GM12801 (cell line): Measurements from ENCODE around the gene PRDM15.

Experiments
- TF ChIP-seq, protein P1 (sequence below): IDR thresholded peaks from one replicate; pipeline ENCODE4 v1.5.1; 2011; ENCODE audit warnings: control low read depth; ENCODE audit not compliant: insufficient read length; ENCODE audit errors: extremely low read depth

The PRDM15 gene, protein sequence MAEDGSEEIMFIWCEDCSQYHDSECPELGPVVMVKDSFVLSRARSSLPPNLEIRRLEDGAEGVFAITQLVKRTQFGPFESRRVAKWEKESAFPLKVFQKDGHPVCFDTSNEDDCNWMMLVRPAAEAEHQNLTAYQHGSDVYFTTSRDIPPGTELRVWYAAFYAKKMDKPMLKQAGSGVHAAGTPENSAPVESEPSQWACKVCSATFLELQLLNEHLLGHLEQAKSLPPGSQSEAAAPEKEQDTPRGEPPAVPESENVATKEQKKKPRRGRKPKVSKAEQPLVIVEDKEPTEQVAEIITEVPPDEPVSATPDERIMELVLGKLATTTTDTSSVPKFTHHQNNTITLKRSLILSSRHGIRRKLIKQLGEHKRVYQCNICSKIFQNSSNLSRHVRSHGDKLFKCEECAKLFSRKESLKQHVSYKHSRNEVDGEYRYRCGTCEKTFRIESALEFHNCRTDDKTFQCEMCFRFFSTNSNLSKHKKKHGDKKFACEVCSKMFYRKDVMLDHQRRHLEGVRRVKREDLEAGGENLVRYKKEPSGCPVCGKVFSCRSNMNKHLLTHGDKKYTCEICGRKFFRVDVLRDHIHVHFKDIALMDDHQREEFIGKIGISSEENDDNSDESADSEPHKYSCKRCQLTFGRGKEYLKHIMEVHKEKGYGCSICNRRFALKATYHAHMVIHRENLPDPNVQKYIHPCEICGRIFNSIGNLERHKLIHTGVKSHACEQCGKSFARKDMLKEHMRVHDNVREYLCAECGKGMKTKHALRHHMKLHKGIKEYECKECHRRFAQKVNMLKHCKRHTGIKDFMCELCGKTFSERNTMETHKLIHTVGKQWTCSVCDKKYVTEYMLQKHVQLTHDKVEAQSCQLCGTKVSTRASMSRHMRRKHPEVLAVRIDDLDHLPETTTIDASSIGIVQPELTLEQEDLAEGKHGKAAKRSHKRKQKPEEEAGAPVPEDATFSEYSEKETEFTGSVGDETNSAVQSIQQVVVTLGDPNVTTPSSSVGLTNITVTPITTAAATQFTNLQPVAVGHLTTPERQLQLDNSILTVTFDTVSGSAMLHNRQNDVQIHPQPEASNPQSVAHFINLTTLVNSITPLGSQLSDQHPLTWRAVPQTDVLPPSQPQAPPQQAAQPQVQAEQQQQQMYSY

DNA sequence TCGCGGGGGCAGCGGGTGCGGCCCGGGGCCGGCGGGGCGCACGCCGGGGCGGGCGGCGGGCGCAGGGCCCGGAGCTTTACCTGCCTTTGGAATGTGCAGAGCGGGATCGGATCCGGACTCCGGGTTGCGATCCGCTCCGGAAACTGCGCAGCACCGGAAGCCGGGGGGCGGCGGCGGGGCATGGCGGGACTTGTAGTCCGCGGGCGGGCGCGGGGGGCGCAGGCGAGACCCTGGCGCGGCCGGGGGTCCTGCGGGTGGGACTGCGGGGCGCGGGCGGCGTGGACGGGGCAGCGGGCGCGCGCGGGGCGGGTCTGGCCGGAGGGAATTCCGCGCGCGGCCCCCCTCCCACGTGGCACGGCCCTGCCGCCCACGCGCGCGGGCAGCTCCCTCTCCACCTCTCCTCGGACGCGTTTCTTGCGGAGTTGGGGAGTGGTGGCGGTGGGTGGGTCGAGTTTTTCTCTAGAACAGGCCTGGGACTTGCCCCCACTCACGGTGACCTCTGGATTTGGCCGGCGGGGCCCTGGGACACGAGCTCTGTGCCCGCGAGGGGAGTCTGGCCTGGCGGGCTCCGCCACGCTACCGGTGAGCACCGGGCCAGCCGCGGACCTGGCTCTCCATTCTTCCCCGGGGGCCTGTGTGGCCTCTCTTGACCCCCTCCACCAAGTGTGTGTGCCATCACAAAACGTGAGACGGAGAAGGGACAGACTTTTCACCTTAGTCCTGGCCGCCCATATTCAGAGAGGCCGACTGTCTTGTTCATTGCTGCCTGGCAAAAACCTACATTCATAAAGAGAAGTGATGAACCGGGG is at the start of gene PRDM15:
Gene PRDM15, minus strand, starts transcription at position 155 of the 809 bp plus-strand sequence. CDS start 18,981 bp downstream, outside the sequence.
- TF ChIP-seq, protein P1, sequence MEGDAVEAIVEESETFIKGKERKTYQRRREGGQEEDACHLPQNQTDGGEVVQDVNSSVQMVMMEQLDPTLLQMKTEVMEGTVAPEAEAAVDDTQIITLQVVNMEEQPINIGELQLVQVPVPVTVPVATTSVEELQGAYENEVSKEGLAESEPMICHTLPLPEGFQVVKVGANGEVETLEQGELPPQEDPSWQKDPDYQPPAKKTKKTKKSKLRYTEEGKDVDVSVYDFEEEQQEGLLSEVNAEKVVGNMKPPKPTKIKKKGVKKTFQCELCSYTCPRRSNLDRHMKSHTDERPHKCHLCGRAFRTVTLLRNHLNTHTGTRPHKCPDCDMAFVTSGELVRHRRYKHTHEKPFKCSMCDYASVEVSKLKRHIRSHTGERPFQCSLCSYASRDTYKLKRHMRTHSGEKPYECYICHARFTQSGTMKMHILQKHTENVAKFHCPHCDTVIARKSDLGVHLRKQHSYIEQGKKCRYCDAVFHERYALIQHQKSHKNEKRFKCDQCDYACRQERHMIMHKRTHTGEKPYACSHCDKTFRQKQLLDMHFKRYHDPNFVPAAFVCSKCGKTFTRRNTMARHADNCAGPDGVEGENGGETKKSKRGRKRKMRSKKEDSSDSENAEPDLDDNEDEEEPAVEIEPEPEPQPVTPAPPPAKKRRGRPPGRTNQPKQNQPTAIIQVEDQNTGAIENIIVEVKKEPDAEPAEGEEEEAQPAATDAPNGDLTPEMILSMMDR, result no peak

DNA sequence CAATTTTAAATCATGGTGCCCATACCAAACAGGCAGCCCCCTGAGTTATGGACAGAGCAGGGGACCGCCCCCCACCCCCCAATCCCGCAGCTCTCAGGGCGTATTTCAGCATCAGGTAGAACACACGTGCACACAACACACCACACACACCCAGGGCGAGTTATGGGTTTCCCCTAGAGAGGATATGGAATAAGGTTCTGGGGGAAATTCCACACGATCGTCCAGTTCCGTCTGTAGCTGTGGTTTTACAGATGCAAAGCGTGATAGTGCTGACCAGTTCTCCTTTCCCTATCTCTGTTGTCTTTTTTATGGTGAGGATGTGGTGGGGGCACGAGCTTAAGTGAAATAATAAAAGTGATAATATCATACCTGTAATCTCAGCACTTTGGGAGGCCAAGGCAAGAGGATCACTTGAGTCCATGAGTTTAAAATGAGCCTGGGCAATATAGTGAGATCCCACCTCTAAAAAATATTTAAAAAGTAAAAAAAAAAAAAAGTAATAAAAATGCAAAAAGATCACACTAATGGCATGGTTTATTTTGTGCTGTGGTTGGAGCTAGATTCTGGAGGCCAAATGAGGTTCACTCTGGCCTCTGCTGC is 49.6 kb upstream of the PRDM15 start:
- TF ChIP-seq, protein P1, result no peak

DNA sequence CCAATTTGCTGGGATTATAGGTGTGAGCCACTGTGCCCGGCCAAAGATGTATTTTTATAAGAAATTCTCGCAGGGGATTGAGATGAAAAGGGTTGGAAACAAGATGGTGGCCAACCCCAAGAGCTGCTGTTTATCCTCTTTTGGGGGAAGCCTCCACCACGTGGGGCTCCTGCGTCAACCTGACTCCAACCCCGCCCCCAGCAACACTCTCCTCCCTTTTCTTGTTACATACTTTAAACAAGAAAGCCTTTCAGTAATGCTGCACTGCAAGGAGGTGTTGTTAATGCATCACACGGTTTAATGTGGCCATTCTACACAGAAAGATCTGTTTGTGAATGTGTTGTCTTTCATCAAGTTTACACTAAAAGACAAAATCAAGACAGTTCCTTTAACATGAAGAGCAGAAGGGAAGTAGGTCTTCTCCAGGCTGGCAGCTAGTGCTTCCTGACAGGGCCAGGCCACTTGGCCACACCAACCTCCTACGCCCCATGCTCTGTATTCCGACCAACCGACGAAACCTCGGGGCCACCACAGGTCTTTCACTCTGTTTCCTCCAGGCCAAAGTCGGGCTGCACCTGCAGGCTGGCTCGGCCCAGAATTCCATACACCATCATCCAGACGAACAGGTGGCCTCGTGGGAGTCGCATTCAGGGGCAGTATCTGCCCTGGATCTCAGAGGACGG is 48.7 kb upstream of the PRDM15 start:
- TF ChIP-seq, protein P1, result no peak

- TF ChIP-seq, protein P1, result no peak
These were observed 47.6 kb upstream of the PRDM15 start for GRCh38 chr21:41926807-41927171.

DNA sequence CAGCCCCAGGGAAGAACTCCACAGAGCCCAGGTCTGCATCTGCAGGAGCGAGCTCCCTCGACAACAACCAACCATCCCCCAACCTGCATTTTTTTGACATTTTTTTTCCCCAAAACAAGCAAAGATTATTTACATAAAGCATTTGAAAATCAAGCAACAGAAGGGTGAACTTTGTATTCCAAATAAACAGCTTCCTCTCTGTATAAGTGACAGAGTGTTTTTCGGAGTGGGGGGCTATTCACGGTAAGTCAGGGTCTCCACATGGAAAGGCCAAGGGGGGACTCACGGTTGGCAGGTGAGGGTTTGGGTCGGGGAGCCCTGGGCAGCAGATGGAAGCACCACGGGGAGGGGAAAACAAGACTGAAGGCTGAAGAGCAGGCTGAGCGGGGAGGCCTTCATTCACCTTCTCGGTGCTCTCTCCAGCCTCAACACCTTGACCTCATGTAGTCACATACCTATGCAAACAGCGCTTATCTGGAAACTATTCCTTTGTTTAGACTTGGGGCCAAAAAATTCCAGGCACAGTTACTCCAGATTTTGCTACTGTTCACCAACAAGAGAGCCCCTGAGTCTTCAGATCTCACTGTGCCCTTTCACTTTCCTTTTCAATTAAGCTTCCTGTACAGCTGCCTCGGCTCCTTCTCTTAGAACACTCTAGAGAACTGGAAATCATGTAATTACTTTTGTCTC is 47.1 kb upstream of the PRDM15 start:
- TF ChIP-seq, protein P1, result no peak

GRCh38 chr21:41925767-41926116 is 46.6 kb upstream of the PRDM15 start:
- TF ChIP-seq, protein P1, result no peak
